Cerebellar nuclear complex (tissue), 1 donor: ENCODE measurements around the gene SLC30A1.

Experiments
- DNase-seq, 2 experiments: peaks; one replicate each; lab custom pipeline; 2025; lab: John Stamatoyannopoulos, UW

SLC30A1 gene

GRCh38 chr1:211607754-211608473 lies 29.0 kb upstream of the SLC30A1 start:
- DNase-seq, result no peak

- no peak for DNase-seq
Measured at GRCh38 chr1:211606914-211607753, 28.2 kb upstream of the SLC30A1 start.

GRCh38 chr1:211606332-211606913 lies 27.5 kb upstream of the SLC30A1 start:
- no peak for DNase-seq

- no peak for DNase-seq
Measured at GRCh38 chr1:211605603-211606331, 26.8 kb upstream of the SLC30A1 start.

- no peak for DNase-seq
Measured at GRCh38 chr1:211605034-211605433, 26.1 kb upstream of the SLC30A1 start.

- no peak for DNase-seq
Measured at GRCh38 chr1:211604548-211604947, 25.6 kb upstream of the SLC30A1 start.

GRCh38 chr1:211603713-211604112 lies 24.8 kb upstream of the SLC30A1 start:
- no peak for DNase-seq

GRCh38 chr1:211603191-211603701 lies 24.3 kb upstream of the SLC30A1 start:
- no peak for DNase-seq

GRCh38 chr1:211601982-211602670 lies 23.2 kb upstream of the SLC30A1 start:
- DNase-seq, result no peak

- DNase-seq, result no peak
Measured at GRCh38 chr1:211601159-211601558, 22.2 kb upstream of the SLC30A1 start.

- no peak for DNase-seq
Measured at GRCh38 chr1:211599250-211599649, 20.3 kb upstream of the SLC30A1 start.

- DNase-seq, result no peak
Measured at GRCh38 chr1:211598514-211598913, 19.6 kb upstream of the SLC30A1 start.

GRCh38 chr1:211596418-211597181 lies 17.6 kb upstream of the SLC30A1 start:
- DNase-seq, result no peak

- no peak for DNase-seq
Measured at GRCh38 chr1:211595419-211595818, 16.5 kb upstream of the SLC30A1 start.

GRCh38 chr1:211591980-211592493 lies 13.1 kb upstream of the SLC30A1 start:
- DNase-seq, result no peak

GRCh38 chr1:211589782-211590721 lies 11.1 kb upstream of the SLC30A1 start:
- DNase-seq, result no peak

GRCh38 chr1:211588711-211589110 lies 9.8 kb upstream of the SLC30A1 start:
- DNase-seq, result no peak

GRCh38 chr1:211587123-211587522 lies 8.2 kb upstream of the SLC30A1 start:
- DNase-seq, result no peak

GRCh38 chr1:211586538-211586937 lies 7.6 kb upstream of the SLC30A1 start:
- no peak for DNase-seq
